K562 (cell line): ENCODE measurements around the gene RET. TPM values are rescaled to one million over a fixed set of nuclear protein-coding genes. Genes with fewer than 3 reads are reported as not detected.

Source experiments
- polyA plus RNA-seq, 8 experiments: library from polyadenylated mRNA; depleted of rRNA in 4 of 8; stranded (reverse) in 5 of 8; unstranded in 3 of 8; fragments of >200 nt; fragmentation: Nextera tagmentation in 2 of 8; fragmentation: Illumina TruSeq in 1 of 8; extraction: Ambion mirVana in 2 of 8; extraction: Trizol in 1 of 8; gene quantifications; 2 replicates each; pipeline versions ENCODE4 v1.2.1 to v1.2.3, GENCODE V29; 2011 to 2014; ENCODE audit warnings: inconsistent platforms in 1 of 8, missing spikeins in 1 of 8
- total RNA-seq, 7 experiments: library from RNA; depleted of rRNA in 6 of 7; stranded (reverse); fragments of >200 nt in 6 of 7; fragmentation: Illumina TruSeq in 2 of 7; extraction: Trizol in 2 of 7; gene quantifications; 2 replicates each; pipeline versions ENCODE4 v1.2.1 to v1.2.3, GENCODE V29; 2011 to 2021; ENCODE audit warnings: low replicate concordance in 1 of 7
- TF ChIP-seq, protein P1 (sequence below): sonication (generic); formaldehyde crosslinking; IDR thresholded peaks from 2 replicates; pipeline ENCODE4 v1.8.0; 2022; ENCODE audit warnings: mild to moderate bottlenecking, missing genetic modification reagents

Gene RET
- total and polyA plus RNA-seq, 9 of the 15 experiments (the other 6 are each of a cell fraction or from before 2014, with no cell fraction given): 0.04 to 0.05 TPM; not detected in 7

DNA sequence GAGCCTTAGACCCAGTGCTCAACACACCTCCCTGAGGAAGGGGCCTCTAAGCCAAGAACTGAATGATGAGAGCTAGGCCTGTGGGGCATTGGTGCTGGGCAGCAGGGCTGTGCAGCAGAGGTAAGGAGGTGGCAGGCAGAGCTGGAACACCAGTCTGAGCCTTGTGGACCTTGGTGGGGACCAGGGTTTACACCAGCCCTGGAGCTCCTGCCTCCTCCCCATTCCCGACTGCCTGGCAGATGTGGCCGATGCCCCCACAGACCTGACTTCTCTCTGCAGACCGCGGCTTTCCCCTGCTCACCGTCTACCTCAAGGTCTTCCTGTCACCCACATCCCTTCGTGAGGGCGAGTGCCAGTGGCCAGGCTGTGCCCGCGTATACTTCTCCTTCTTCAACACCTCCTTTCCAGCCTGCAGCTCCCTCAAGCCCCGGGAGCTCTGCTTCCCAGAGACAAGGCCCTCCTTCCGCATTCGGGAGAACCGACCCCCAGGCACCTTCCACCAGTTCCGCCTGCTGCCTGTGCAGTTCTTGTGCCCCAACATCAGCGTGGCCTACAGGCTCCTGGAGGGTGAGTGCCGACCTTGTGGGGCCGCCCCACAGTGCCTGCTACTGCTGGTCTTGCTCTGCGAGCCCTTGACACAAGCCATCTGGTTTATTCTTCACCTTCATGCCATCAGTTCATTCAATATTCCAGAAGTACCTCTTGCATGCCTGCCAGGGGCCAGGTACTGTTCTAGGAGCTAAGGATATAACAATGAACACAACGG lies 25.4 kb downstream of the RET start (continued):
- TF ChIP-seq, protein P1, sequence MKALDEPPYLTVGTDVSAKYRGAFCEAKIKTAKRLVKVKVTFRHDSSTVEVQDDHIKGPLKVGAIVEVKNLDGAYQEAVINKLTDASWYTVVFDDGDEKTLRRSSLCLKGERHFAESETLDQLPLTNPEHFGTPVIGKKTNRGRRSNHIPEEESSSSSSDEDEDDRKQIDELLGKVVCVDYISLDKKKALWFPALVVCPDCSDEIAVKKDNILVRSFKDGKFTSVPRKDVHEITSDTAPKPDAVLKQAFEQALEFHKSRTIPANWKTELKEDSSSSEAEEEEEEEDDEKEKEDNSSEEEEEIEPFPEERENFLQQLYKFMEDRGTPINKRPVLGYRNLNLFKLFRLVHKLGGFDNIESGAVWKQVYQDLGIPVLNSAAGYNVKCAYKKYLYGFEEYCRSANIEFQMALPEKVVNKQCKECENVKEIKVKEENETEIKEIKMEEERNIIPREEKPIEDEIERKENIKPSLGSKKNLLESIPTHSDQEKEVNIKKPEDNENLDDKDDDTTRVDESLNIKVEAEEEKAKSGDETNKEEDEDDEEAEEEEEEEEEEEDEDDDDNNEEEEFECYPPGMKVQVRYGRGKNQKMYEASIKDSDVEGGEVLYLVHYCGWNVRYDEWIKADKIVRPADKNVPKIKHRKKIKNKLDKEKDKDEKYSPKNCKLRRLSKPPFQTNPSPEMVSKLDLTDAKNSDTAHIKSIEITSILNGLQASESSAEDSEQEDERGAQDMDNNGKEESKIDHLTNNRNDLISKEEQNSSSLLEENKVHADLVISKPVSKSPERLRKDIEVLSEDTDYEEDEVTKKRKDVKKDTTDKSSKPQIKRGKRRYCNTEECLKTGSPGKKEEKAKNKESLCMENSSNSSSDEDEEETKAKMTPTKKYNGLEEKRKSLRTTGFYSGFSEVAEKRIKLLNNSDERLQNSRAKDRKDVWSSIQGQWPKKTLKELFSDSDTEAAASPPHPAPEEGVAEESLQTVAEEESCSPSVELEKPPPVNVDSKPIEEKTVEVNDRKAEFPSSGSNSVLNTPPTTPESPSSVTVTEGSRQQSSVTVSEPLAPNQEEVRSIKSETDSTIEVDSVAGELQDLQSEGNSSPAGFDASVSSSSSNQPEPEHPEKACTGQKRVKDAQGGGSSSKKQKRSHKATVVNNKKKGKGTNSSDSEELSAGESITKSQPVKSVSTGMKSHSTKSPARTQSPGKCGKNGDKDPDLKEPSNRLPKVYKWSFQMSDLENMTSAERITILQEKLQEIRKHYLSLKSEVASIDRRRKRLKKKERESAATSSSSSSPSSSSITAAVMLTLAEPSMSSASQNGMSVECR (CRISPR knock-in tag): no peak
